ENCODE data around the gene MDC1. TPM values are rescaled to one million over a fixed set of nuclear protein-coding genes. Genes with fewer than 3 reads are reported as not detected.

Gene MDC1
- total RNA-seq, 1 donor from 2014 or later = 51.7 TPM

- TF ChIP-seq CTCF (IDR thresholded peaks at IDR 0.05; ENCODE audit: unreplicated experiment) = no peak
- Mint-ChIP-seq H3K27ac (ENCODE audit: unreplicated experiment) (peak within 1 kb of the TSS; percentile 94), H3K4me1 (ENCODE audit: unreplicated experiment) (peaks cover 60% of the 10 kb centered on the region), H3K9me3 (ENCODE audit: unreplicated experiment) (no peaks in the 10 kb centered on the region), H3K4me3 (ENCODE audit: unreplicated experiment) (peak within 1 kb of the TSS; percentile 99), H3K36me3 (ENCODE audit: low read depth, unreplicated experiment) (peaks cover 40% of the 10 kb centered on the region), H3K27me3 (ENCODE audit: unreplicated experiment) (peaks cover 32% of the 10 kb centered on the region)
- DNase-seq (ENCODE audit: low spot score) = peak; percentile 66
Observed at GRCh38 chr6:30686009-30686907, 30.8 kb downstream of the MDC1 start, which contains the start of gene PPP1R18. Gene PPP1R18, minus strand, starts transcription at chr6:30686645. Its CDS starts 627 bp downstream, at chr6:30686018.

- Mint-ChIP-seq H3K4me3 (ENCODE audit: unreplicated experiment) (peak overlapping the region; percentile 99), H3K27ac (ENCODE audit: unreplicated experiment) (peak overlapping the region; percentile 94), H3K4me1 (ENCODE audit: unreplicated experiment) (peaks cover 58% of the 10 kb centered on the region), H3K36me3 (ENCODE audit: low read depth, unreplicated experiment) (peaks cover 44% of the 10 kb centered on the region), H3K27me3 (ENCODE audit: unreplicated experiment) (peaks cover 28% of the 10 kb centered on the region), H3K9me3 (ENCODE audit: unreplicated experiment) (no peaks in the 10 kb centered on the region)
- peak; percentile 29 for DNase-seq (ENCODE audit: low spot score)
- TF ChIP-seq CTCF (IDR thresholded peaks at IDR 0.05; ENCODE audit: unreplicated experiment) = no peak
Observed at GRCh38 chr6:30685157-30686008, 31.7 kb downstream of the MDC1 start.

GRCh38 chr6:30684386-30685156 lies 32.5 kb downstream of the MDC1 start:
- H3K36me3 Mint-ChIP-seq (ENCODE audit: low read depth, unreplicated experiment) = peaks cover 44% of the 10 kb centered on the region
- peaks cover 58% of the 10 kb centered on the region for H3K4me1 Mint-ChIP-seq (ENCODE audit: unreplicated experiment)
- no peak for TF ChIP-seq CTCF (IDR thresholded peaks at IDR 0.05; ENCODE audit: unreplicated experiment)
- H3K9me3 Mint-ChIP-seq (ENCODE audit: unreplicated experiment) = no peaks in the 10 kb centered on the region
- peak; percentile 48 for DNase-seq (ENCODE audit: low spot score)
- peaks cover 28% of the 10 kb centered on the region for H3K27me3 Mint-ChIP-seq (ENCODE audit: unreplicated experiment)
- H3K4me3 Mint-ChIP-seq (ENCODE audit: unreplicated experiment) = peak overlapping the region; percentile 100
- peak overlapping the region; percentile 99 for H3K27ac Mint-ChIP-seq (ENCODE audit: unreplicated experiment)

- H3K36me3 Mint-ChIP-seq (ENCODE audit: low read depth, unreplicated experiment) = peaks cover 44% of the 10 kb centered on the region
- H3K27ac Mint-ChIP-seq (ENCODE audit: unreplicated experiment) = peak overlapping the region; percentile 99
- TF ChIP-seq CTCF (IDR thresholded peaks at IDR 0.05; ENCODE audit: unreplicated experiment) = no peak
- H3K9me3 Mint-ChIP-seq (ENCODE audit: unreplicated experiment) = no peaks in the 10 kb centered on the region
- H3K4me1 Mint-ChIP-seq (ENCODE audit: unreplicated experiment) = peaks cover 60% of the 10 kb centered on the region
- peak overlapping the region; percentile 100 for H3K4me3 Mint-ChIP-seq (ENCODE audit: unreplicated experiment)
- no peak for DNase-seq (ENCODE audit: low spot score)
- peaks cover 28% of the 10 kb centered on the region for H3K27me3 Mint-ChIP-seq (ENCODE audit: unreplicated experiment)
Observed at GRCh38 chr6:30683980-30684338, 33.1 kb downstream of the MDC1 start.
